ENCODE results near the gene AK5.

AK5 gene

GRCh38 chr1:77292551-77292950, 10.7 kb downstream of the AK5 start:
- no peak overlapping the region for H3K4me2 ChIP-seq (ENCODE audit: low read depth, low read length, poor library complexity, severe bottlenecking)
- H3K9ac ChIP-seq (ENCODE audit: low read depth, low read length, poor library complexity, severe bottlenecking): no peak overlapping the region
- H3K27me3 ChIP-seq (ENCODE audit: insufficient read depth, low read length, poor library complexity, severe bottlenecking): no peaks in the 10 kb centered on the region
- H3F3A ChIP-seq (ENCODE audit: low read depth): no peaks in the 10 kb centered on the region
- H2AFZ ChIP-seq (ENCODE audit: low read length): 0 out of 2 replicates have a peak overlapping the region, but pooled peaks have one; percentile 3
- H3K9me2 ChIP-seq (replicated peaks; ENCODE audit: low read depth, low read length): no peaks in the 10 kb centered on the region
- no peaks in the 10 kb centered on the region for H3K36me3 ChIP-seq (ENCODE audit: insufficient read depth, low read length)
- TF ChIP-seq EZH2phosphoT487 (IDR thresholded peaks at IDR 0.05; ENCODE audit: borderline replicate concordance) (no peak), CTCF (conservative IDR thresholded peaks at IDR 0.05; ENCODE audit: low read length) (no peak)
- H4K20me1 ChIP-seq (ENCODE audit: insufficient read depth, low read length, poor library complexity, severe bottlenecking): no peaks in the 10 kb centered on the region
- H3K4me1 ChIP-seq (ENCODE audit: insufficient read depth, low read length, poor library complexity, severe bottlenecking): peaks cover 14% of the 10 kb centered on the region
- H3K9me3 ChIP-seq (ENCODE audit: insufficient read depth, low read depth, low read length): no peaks in the 10 kb centered on the region
- H3K79me2 ChIP-seq (ENCODE audit: insufficient read depth, low read length): no peaks in the 10 kb centered on the region
- H3K4me3 ChIP-seq (ENCODE audit: low read length, poor library complexity, severe bottlenecking): no peak overlapping the region

GRCh38 chr1:77300566-77300965, 18.7 kb downstream of the AK5 start:
- Histone ChIP-seq H3K9me3 (ENCODE audit: insufficient read depth, low read depth, low read length) (no peaks in the 10 kb centered on the region), H3K79me2 (ENCODE audit: insufficient read depth, low read length) (no peaks in the 10 kb centered on the region), H3K4me2 (ENCODE audit: low read depth, low read length, poor library complexity, severe bottlenecking) (no peak overlapping the region), H3K4me1 (ENCODE audit: insufficient read depth, low read length, poor library complexity, severe bottlenecking) (no peaks in the 10 kb centered on the region), H3K36me3 (ENCODE audit: insufficient read depth, low read length) (no peaks in the 10 kb centered on the region), H3K4me3 (ENCODE audit: low read length, poor library complexity, severe bottlenecking) (no peak overlapping the region), H4K20me1 (ENCODE audit: insufficient read depth, low read length, poor library complexity, severe bottlenecking) (no peaks in the 10 kb centered on the region), H3K9ac (ENCODE audit: low read depth, low read length, poor library complexity, severe bottlenecking) (no peak overlapping the region), H3F3A (ENCODE audit: low read depth) (no peaks in the 10 kb centered on the region), H3K27me3 (ENCODE audit: insufficient read depth, low read length, poor library complexity, severe bottlenecking) (no peaks in the 10 kb centered on the region), H2AFZ (ENCODE audit: low read length) (no peak overlapping the region), H3K9me2 (replicated peaks; ENCODE audit: low read depth, low read length) (no peaks in the 10 kb centered on the region)
- no peak for TF ChIP-seq EZH2phosphoT487 (IDR thresholded peaks at IDR 0.05; ENCODE audit: borderline replicate concordance)
- no peak for TF ChIP-seq CTCF (conservative IDR thresholded peaks at IDR 0.05; ENCODE audit: low read length)

GRCh38 chr1:77303387-77303786, 21.6 kb downstream of the AK5 start:
- TF ChIP-seq EZH2phosphoT487 (IDR thresholded peaks at IDR 0.05; ENCODE audit: borderline replicate concordance): no peak
- no peak for TF ChIP-seq CTCF (conservative IDR thresholded peaks at IDR 0.05; ENCODE audit: low read length)
- Histone ChIP-seq H3K9me2 (replicated peaks; ENCODE audit: low read depth, low read length) (no peaks in the 10 kb centered on the region), H2AFZ (ENCODE audit: low read length) (no peak overlapping the region), H3K9ac (ENCODE audit: low read depth, low read length, poor library complexity, severe bottlenecking) (no peak overlapping the region), H3K9me3 (ENCODE audit: insufficient read depth, low read depth, low read length) (no peaks in the 10 kb centered on the region), H3K4me2 (ENCODE audit: low read depth, low read length, poor library complexity, severe bottlenecking) (no peak overlapping the region), H3K27me3 (ENCODE audit: insufficient read depth, low read length, poor library complexity, severe bottlenecking) (no peaks in the 10 kb centered on the region), H3K4me1 (ENCODE audit: insufficient read depth, low read length, poor library complexity, severe bottlenecking) (no peaks in the 10 kb centered on the region), H3F3A (ENCODE audit: low read depth) (no peaks in the 10 kb centered on the region), H4K20me1 (ENCODE audit: insufficient read depth, low read length, poor library complexity, severe bottlenecking) (no peaks in the 10 kb centered on the region), H3K36me3 (ENCODE audit: insufficient read depth, low read length) (no peaks in the 10 kb centered on the region), H3K79me2 (ENCODE audit: insufficient read depth, low read length) (no peaks in the 10 kb centered on the region), H3K4me3 (ENCODE audit: low read length, poor library complexity, severe bottlenecking) (no peak overlapping the region)

Data from Loucy (cell line).